ENCODE data around the gene ALDH9A1.

ALDH9A1 gene

GRCh38 chr1:165635329-165635728, 63.0 kb downstream of the ALDH9A1 start:
- no peak for DNase-seq
- WGBS (ENCODE audit: extremely low coverage, insufficient coverage, insufficient read length): no CpG with 5 or more reads among the region's 2 CpGs

GRCh38 chr1:165634154-165634921, 64.0 kb downstream of the ALDH9A1 start:
- Histone ChIP-seq H2BK5ac (ENCODE audit: low read depth, low read length, poor library complexity) (no peak overlapping the region), H2BK120ac (ENCODE audit: insufficient read depth, low read length, poor library complexity) (no peak overlapping the region), H3K27me3 (ENCODE audit: insufficient read depth, low read length) (no peaks in the 10 kb centered on the region), H3K4me3 (ENCODE audit: low read depth, low read length) (no peak overlapping the region), H3K14ac (ENCODE audit: low read length) (no peak overlapping the region), H2AFZ (ENCODE audit: insufficient read depth, low read length, poor library complexity) (no peak overlapping the region), H3K4me2 (ENCODE audit: low read length) (no peak overlapping the region), H4K91ac (ENCODE audit: low read depth, low read length) (no peak overlapping the region), H3K4me1 (ENCODE audit: control insufficient read depth in 1 of 2, insufficient read depth in 2 of 2, low read length in 2 of 2) (peaks cover 3 to 10% of the 10 kb centered on the region in 2 experiments), H4K8ac (ENCODE audit: low read depth, low read length) (no peak overlapping the region), H3K9me3 (ENCODE audit: insufficient read depth, low read depth, low read length) (no peaks in the 10 kb centered on the region), H3K79me1 (ENCODE audit: low read length) (peaks cover 16% of the 10 kb centered on the region), H3K9ac (ENCODE audit: low read length) (no peak overlapping the region), H3K79me2 (ENCODE audit: control insufficient read depth, insufficient read depth, low read length, poor library complexity) (peaks cover 11% of the 10 kb centered on the region), H3K27ac (ENCODE audit: low read depth, low read length) (no peak overlapping the region), H3K4ac (ENCODE audit: low read depth, low read length) (peak overlapping the region; percentile 19), H4K12ac (ENCODE audit: low read depth, low read length) (no peak overlapping the region), H3K18ac (ENCODE audit: low read length) (no peak overlapping the region), H3K23ac (ENCODE audit: low read length) (no peak overlapping the region), H2BK12ac (ENCODE audit: low read length) (no peak overlapping the region), H3K36me3 (ENCODE audit: control insufficient read depth in 1 of 2, insufficient read depth in 2 of 2, low read length in 2 of 2) (peaks cover 2 to 3% of the 10 kb centered on the region in 2 experiments), H2AK5ac (ENCODE audit: low read length) (no peak overlapping the region)
- WGBS (ENCODE audit: extremely low coverage, insufficient coverage, insufficient read length): no CpG with 5 or more reads among the region's 6 CpGs
- peak in 1 of 2 donors; percentile 30 for DNase-seq

More at GRCh38 chr1:165635329-165635728, 63.0 kb downstream of the ALDH9A1 start:
- Histone ChIP-seq H3K27ac (ENCODE audit: low read depth, low read length) (no peak overlapping the region), H3K27me3 (ENCODE audit: insufficient read depth, low read length) (no peaks in the 10 kb centered on the region), H3K9ac (ENCODE audit: low read length) (no peak overlapping the region), H2BK120ac (ENCODE audit: insufficient read depth, low read length, poor library complexity) (no peak overlapping the region), H3K36me3 (ENCODE audit: control insufficient read depth in 1 of 2, insufficient read depth in 2 of 2, low read length in 2 of 2) (peaks cover 2 to 3% of the 10 kb centered on the region in 2 experiments), H3K4me1 (ENCODE audit: control insufficient read depth in 1 of 2, insufficient read depth in 2 of 2, low read length in 2 of 2) (peaks cover 3 to 10% of the 10 kb centered on the region in 2 experiments), H3K23ac (ENCODE audit: low read length) (no peak overlapping the region), H3K4ac (ENCODE audit: low read depth, low read length) (peak overlapping the region; percentile 12), H4K12ac (ENCODE audit: low read depth, low read length) (no peak overlapping the region), H3K79me2 (ENCODE audit: control insufficient read depth, insufficient read depth, low read length, poor library complexity) (peaks cover 11% of the 10 kb centered on the region), H3K79me1 (ENCODE audit: low read length) (peaks cover 16% of the 10 kb centered on the region), H2BK5ac (ENCODE audit: low read depth, low read length, poor library complexity) (no peak overlapping the region), H2AFZ (ENCODE audit: insufficient read depth, low read length, poor library complexity) (no peak overlapping the region), H4K8ac (ENCODE audit: low read depth, low read length) (no peak overlapping the region), H3K18ac (ENCODE audit: low read length) (no peak overlapping the region), H4K91ac (ENCODE audit: low read depth, low read length) (no peak overlapping the region), H3K14ac (ENCODE audit: low read length) (no peak overlapping the region), H3K4me3 (ENCODE audit: low read depth, low read length) (no peak overlapping the region), H2AK5ac (ENCODE audit: low read length) (no peak overlapping the region), H3K4me2 (ENCODE audit: low read length) (no peak overlapping the region), H3K9me3 (ENCODE audit: insufficient read depth, low read depth, low read length) (no peaks in the 10 kb centered on the region), H2BK12ac (ENCODE audit: low read length) (no peak overlapping the region)

GRCh38 chr1:165633614-165634013, 64.7 kb downstream of the ALDH9A1 start:
- no peak overlapping the region for H2AFZ ChIP-seq (ENCODE audit: insufficient read depth, low read length, poor library complexity)
- peaks cover 3 to 10% of the 10 kb centered on the region in 2 experiments for H3K4me1 ChIP-seq (ENCODE audit: control insufficient read depth in 1 of 2, insufficient read depth in 2 of 2, low read length in 2 of 2)
- peak overlapping the region; percentile 47 for H3K4ac ChIP-seq (ENCODE audit: low read depth, low read length)
- no peak overlapping the region for H2BK120ac ChIP-seq (ENCODE audit: insufficient read depth, low read length, poor library complexity)
- H3K4me2 ChIP-seq (ENCODE audit: low read length): no peak overlapping the region
- no peak overlapping the region for H3K18ac ChIP-seq (ENCODE audit: low read length)
- H3K4me3 ChIP-seq (ENCODE audit: low read depth, low read length): no peak overlapping the region
- no peaks in the 10 kb centered on the region for H3K9me3 ChIP-seq (ENCODE audit: insufficient read depth, low read depth, low read length)
- no peak overlapping the region for H2BK12ac ChIP-seq (ENCODE audit: low read length)
- no peak overlapping the region for H4K12ac ChIP-seq (ENCODE audit: low read depth, low read length)
- H4K91ac ChIP-seq (ENCODE audit: low read depth, low read length): no peak overlapping the region
- DNase-seq: peak in 1 of 2 donors; percentile 73
- no peaks in the 10 kb centered on the region for H3K27me3 ChIP-seq (ENCODE audit: insufficient read depth, low read length)
- H4K8ac ChIP-seq (ENCODE audit: low read depth, low read length): no peak overlapping the region
- no peak overlapping the region for H3K14ac ChIP-seq (ENCODE audit: low read length)
- H3K36me3 ChIP-seq (ENCODE audit: control insufficient read depth in 1 of 2, insufficient read depth in 2 of 2, low read length in 2 of 2): no peaks in the 10 kb centered on the region
- H2BK5ac ChIP-seq (ENCODE audit: low read depth, low read length, poor library complexity): no peak overlapping the region
- H2AK5ac ChIP-seq (ENCODE audit: low read length): no peak overlapping the region
- H3K23ac ChIP-seq (ENCODE audit: low read length): no peak overlapping the region
- H3K79me2 ChIP-seq (ENCODE audit: control insufficient read depth, insufficient read depth, low read length, poor library complexity): peaks cover 10% of the 10 kb centered on the region
- H3K79me1 ChIP-seq (ENCODE audit: low read length): peaks cover 16% of the 10 kb centered on the region
- H3K27ac ChIP-seq (ENCODE audit: low read depth, low read length): no peak overlapping the region
- WGBS (ENCODE audit: extremely low coverage, insufficient coverage, insufficient read length): no CpG with 5 or more reads among the region's 3 CpGs
- no peak overlapping the region for H3K9ac ChIP-seq (ENCODE audit: low read length)

GRCh38 chr1:165632491-165632890, 65.9 kb downstream of the ALDH9A1 start:
- Histone ChIP-seq H3K9ac (ENCODE audit: low read length) (no peak overlapping the region), H3K79me1 (ENCODE audit: low read length) (peaks cover 14% of the 10 kb centered on the region), H4K12ac (ENCODE audit: low read depth, low read length) (no peak overlapping the region), H2BK5ac (ENCODE audit: low read depth, low read length, poor library complexity) (no peak overlapping the region), H3K4me3 (ENCODE audit: low read depth, low read length) (no peak overlapping the region), H3K79me2 (ENCODE audit: control insufficient read depth, insufficient read depth, low read length, poor library complexity) (peaks cover 10% of the 10 kb centered on the region), H2AK5ac (ENCODE audit: low read length) (no peak overlapping the region), H3K9me3 (ENCODE audit: insufficient read depth, low read depth, low read length) (no peaks in the 10 kb centered on the region), H2AFZ (ENCODE audit: insufficient read depth, low read length, poor library complexity) (no peak overlapping the region), H2BK12ac (ENCODE audit: low read length) (no peak overlapping the region), H3K4me1 (ENCODE audit: control insufficient read depth in 1 of 2, insufficient read depth in 2 of 2, low read length in 2 of 2) (peaks cover 0 to 2% of the 10 kb centered on the region in 2 experiments), H3K23ac (ENCODE audit: low read length) (no peak overlapping the region), H3K27me3 (ENCODE audit: insufficient read depth, low read length) (no peaks in the 10 kb centered on the region), H3K14ac (ENCODE audit: low read length) (no peak overlapping the region), H4K91ac (ENCODE audit: low read depth, low read length) (no peak overlapping the region), H3K36me3 (ENCODE audit: control insufficient read depth in 1 of 2, insufficient read depth in 2 of 2, low read length in 2 of 2) (no peaks in the 10 kb centered on the region), H3K18ac (ENCODE audit: low read length) (no peak overlapping the region), H3K4ac (ENCODE audit: low read depth, low read length) (no peak overlapping the region), H2BK120ac (ENCODE audit: insufficient read depth, low read length, poor library complexity) (no peak overlapping the region), H3K27ac (ENCODE audit: low read depth, low read length) (no peak overlapping the region), H3K4me2 (ENCODE audit: low read length) (peak overlapping the region; percentile 78), H4K8ac (ENCODE audit: low read depth, low read length) (no peak overlapping the region)
- no CpG with 5 or more reads among the region's 7 CpGs for WGBS (ENCODE audit: extremely low coverage, insufficient coverage, insufficient read length)
- DNase-seq: no peak

Measured in trophoblast cell (in vitro differentiated cells and primary cell).